GM12878 (cell line): ENCODE results near the gene B3GNT2. TPM values are rescaled to one million over a fixed set of nuclear protein-coding genes. Genes with fewer than 3 reads are reported as not detected.

Experiments
- BHLHE40 ChIP-seq, 2 experiments: fragments of 450-650 bp in 1 of 2; IDR thresholded peaks; 2 replicates each; pipeline ENCODE4 v1.6.1; 2011 to 2017; ENCODE audit warnings: low read depth in 2 of 2, borderline replicate concordance in 1 of 2, improper control_type of control experiment in 1 of 2, low read length in 1 of 2, mild to moderate bottlenecking in 1 of 2
- BMI1 ChIP-seq: fragments of 450-650 bp; IDR thresholded peaks from 2 replicates; pipeline ENCODE4 v1.6.1; 2016; ENCODE audit warnings: mild to moderate bottlenecking, moderate library complexity, borderline replicate concordance
- CBFB ChIP-seq: IDR thresholded peaks from 2 replicates; pipeline ENCODE4 v1.6.1; 2016; ENCODE audit warnings: antibody characterized with exemption, low read depth
- HDAC6 ChIP-seq: fragments of 200-600 bp; sonication (generic); IDR thresholded peaks from one replicate; pipeline ENCODE4 v1.8.0; 2017; ENCODE audit warnings: antibody characterized with exemption; ENCODE audit not compliant: unreplicated experiment
- LARP7 ChIP-seq: fragments of 450-650 bp; IDR thresholded peaks from 2 replicates; pipeline ENCODE4 v1.6.1; 2017; ENCODE audit warnings: mild to moderate bottlenecking
- POLR2AphosphoS5 ChIP-seq: IDR thresholded peaks from 2 replicates; pipeline ENCODE4 v1.6.1; 2011; ENCODE audit warnings: mild to moderate bottlenecking, low read length, inconsistent platforms
- RAD21 ChIP-seq: IDR thresholded peaks from 2 replicates; pipeline ENCODE4 v1.6.1; 2011; ENCODE audit warnings: mild to moderate bottlenecking, low read depth, low read length, moderate library complexity; ENCODE audit not compliant: insufficient read depth
- SUPT20H ChIP-seq: IDR thresholded peaks from 2 replicates; pipeline ENCODE4 v1.6.1; 2011; ENCODE audit warnings: low read depth, mild to moderate bottlenecking, low read length, moderate library complexity, borderline replicate concordance; ENCODE audit not compliant: control insufficient read depth
- ZNF384 ChIP-seq: IDR thresholded peaks from 2 replicates; pipeline ENCODE4 v1.6.1; 2012; ENCODE audit warnings: low read depth, mild to moderate bottlenecking, low read length, improper control_type of control experiment, borderline replicate concordance
- polyA plus RNA-seq, 11 experiments: library from polyadenylated mRNA; depleted of rRNA in 4 of 11; unstranded in 6 of 11; stranded (reverse) in 5 of 11; fragments of >200 nt; fragmentation: Nextera tagmentation in 4 of 11; fragmentation: Illumina TruSeq in 1 of 11; extraction: Ambion mirVana in 4 of 11; extraction: Trizol in 1 of 11; gene quantifications; 1 replicate in 1 of 11; 2 replicates in 10 of 11; pipeline versions ENCODE4 v1.2.1 to v1.2.3, GENCODE V29; 2011 to 2016; ENCODE audit warnings: inconsistent platforms in 2 of 11, missing spikeins in 2 of 11, low read depth in 1 of 11
- total RNA-seq, 4 experiments: library from RNA; depleted of rRNA in 3 of 4; stranded (reverse); fragments of >200 nt in 3 of 4; fragmentation: Illumina TruSeq in 1 of 4; extraction: Trizol in 1 of 4; gene quantifications; 2 replicates each; pipeline versions ENCODE4 v1.2.1 to v1.2.3, GENCODE V29; 2013 to 2021
- TF ChIP-seq, protein P1 (sequence below): IDR thresholded peaks from 2 replicates; pipeline ENCODE4 v1.6.1; 2012; ENCODE audit warnings: low read depth, low read length, improper control_type of control experiment
- TF ChIP-seq, protein P2 (sequence below): IDR thresholded peaks from 2 replicates; pipeline ENCODE4 v1.6.1; 2011; ENCODE audit warnings: low read depth, low read length, improper control_type of control experiment, borderline replicate concordance
- TF ChIP-seq, protein P3 (sequence below): fragments of 450-650 bp; IDR thresholded peaks from 2 replicates; pipeline ENCODE4 v1.6.1; 2017; ENCODE audit warnings: antibody characterized with exemption, mild to moderate bottlenecking, moderate library complexity
- TF ChIP-seq, protein P4 (sequence below): fragments of 450-650 bp; formaldehyde crosslinking; IDR thresholded peaks from 2 replicates; pipeline ENCODE4 v1.4.0; 2020; ENCODE audit warnings: mild to moderate bottlenecking, moderate library complexity
- TF ChIP-seq, protein P5 (sequence below): fragments of 450-650 bp; IDR thresholded peaks from 2 replicates; pipeline ENCODE4 v1.6.1; 2016; ENCODE audit warnings: mild to moderate bottlenecking
- TF ChIP-seq, protein P6 (sequence below): fragments of 450-650 bp; IDR thresholded peaks from 2 replicates; pipeline ENCODE4 v1.6.1; 2018; ENCODE audit warnings: borderline replicate concordance, mild to moderate bottlenecking; ENCODE audit not compliant: partially characterized antibody

B3GNT2 gene
- total and polyA plus RNA-seq, 10 of the 15 experiments (the other 5 are each of a cell fraction or from before 2014, with no cell fraction given): 19.7 to 103 (median 76.3) TPM

DNA sequence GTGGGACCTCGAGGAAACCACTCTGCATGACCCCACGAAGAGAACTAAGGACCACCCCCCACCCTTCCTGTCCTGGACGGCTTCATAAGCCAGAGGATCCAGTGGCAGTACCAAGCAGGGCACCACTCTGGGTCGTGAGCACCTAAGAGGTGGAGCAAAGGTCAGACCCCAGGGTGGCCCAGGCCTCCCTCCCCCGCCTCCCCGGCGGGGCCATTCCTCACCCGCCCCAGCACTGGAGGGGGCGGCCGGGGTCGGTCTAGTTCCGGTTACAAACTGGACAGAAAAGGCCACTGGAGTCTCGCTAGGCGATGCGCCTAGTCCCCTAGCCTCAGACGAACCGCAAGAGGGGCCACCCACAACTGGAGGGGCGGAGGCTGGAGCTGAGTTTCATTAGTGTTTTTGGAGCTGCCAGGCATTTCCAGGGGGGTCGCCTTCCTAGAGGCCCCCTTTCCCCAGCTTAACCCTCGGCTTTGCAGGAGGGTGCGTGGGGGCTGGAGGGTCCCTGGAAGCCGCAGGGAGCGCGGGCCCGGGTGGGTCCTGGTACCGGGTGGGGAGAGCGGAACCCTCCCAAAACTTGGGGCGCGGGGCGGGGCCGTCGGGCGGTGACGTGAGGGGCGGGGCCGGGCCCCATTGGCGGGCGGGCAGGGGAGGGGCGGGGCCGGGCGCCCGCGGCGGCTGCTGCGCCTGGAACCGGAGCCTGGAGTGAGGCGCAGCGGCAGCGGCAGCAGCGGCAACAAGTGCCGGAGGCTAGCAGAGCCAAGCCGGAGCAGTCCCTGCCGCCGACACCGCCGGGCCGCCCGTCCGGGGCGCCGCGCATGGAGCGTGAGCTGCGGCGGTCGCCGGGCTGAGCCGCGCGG is at the start of gene B3GNT2 (continued):
- TF ChIP-seq, protein P1, sequence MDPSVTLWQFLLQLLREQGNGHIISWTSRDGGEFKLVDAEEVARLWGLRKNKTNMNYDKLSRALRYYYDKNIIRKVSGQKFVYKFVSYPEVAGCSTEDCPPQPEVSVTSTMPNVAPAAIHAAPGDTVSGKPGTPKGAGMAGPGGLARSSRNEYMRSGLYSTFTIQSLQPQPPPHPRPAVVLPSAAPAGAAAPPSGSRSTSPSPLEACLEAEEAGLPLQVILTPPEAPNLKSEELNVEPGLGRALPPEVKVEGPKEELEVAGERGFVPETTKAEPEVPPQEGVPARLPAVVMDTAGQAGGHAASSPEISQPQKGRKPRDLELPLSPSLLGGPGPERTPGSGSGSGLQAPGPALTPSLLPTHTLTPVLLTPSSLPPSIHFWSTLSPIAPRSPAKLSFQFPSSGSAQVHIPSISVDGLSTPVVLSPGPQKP: no peak
- peak; percentile 34; the same call in 1 of the 2 replicates for TF ChIP-seq CBFB
- no peak for TF ChIP-seq HDAC6
- TF ChIP-seq POLR2AphosphoS5: peak; percentile 94
- TF ChIP-seq, protein P2, sequence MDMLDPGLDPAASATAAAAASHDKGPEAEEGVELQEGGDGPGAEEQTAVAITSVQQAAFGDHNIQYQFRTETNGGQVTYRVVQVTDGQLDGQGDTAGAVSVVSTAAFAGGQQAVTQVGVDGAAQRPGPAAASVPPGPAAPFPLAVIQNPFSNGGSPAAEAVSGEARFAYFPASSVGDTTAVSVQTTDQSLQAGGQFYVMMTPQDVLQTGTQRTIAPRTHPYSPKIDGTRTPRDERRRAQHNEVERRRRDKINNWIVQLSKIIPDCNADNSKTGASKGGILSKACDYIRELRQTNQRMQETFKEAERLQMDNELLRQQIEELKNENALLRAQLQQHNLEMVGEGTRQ: no peak
- TF ChIP-seq, protein P3, sequence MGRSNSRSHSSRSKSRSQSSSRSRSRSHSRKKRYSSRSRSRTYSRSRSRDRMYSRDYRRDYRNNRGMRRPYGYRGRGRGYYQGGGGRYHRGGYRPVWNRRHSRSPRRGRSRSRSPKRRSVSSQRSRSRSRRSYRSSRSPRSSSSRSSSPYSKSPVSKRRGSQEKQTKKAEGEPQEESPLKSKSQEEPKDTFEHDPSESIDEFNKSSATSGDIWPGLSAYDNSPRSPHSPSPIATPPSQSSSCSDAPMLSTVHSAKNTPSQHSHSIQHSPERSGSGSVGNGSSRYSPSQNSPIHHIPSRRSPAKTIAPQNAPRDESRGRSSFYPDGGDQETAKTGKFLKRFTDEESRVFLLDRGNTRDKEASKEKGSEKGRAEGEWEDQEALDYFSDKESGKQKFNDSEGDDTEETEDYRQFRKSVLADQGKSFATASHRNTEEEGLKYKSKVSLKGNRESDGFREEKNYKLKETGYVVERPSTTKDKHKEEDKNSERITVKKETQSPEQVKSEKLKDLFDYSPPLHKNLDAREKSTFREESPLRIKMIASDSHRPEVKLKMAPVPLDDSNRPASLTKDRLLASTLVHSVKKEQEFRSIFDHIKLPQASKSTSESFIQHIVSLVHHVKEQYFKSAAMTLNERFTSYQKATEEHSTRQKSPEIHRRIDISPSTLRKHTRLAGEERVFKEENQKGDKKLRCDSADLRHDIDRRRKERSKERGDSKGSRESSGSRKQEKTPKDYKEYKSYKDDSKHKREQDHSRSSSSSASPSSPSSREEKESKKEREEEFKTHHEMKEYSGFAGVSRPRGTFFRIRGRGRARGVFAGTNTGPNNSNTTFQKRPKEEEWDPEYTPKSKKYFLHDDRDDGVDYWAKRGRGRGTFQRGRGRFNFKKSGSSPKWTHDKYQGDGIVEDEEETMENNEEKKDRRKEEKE: no peak
- TF ChIP-seq BHLHE40 (IDR thresholded peaks at IDR 0.05; ENCODE audit: borderline replicate concordance in 1 of 2, low read depth in 2 of 2, low read length in 1 of 2): peak in 1 of 2 experiments; percentile 59; a peak in 2 of 4 replicates
- no peak for TF ChIP-seq BMI1
- peak; percentile 70 for TF ChIP-seq LARP7
- TF ChIP-seq, protein P4, sequence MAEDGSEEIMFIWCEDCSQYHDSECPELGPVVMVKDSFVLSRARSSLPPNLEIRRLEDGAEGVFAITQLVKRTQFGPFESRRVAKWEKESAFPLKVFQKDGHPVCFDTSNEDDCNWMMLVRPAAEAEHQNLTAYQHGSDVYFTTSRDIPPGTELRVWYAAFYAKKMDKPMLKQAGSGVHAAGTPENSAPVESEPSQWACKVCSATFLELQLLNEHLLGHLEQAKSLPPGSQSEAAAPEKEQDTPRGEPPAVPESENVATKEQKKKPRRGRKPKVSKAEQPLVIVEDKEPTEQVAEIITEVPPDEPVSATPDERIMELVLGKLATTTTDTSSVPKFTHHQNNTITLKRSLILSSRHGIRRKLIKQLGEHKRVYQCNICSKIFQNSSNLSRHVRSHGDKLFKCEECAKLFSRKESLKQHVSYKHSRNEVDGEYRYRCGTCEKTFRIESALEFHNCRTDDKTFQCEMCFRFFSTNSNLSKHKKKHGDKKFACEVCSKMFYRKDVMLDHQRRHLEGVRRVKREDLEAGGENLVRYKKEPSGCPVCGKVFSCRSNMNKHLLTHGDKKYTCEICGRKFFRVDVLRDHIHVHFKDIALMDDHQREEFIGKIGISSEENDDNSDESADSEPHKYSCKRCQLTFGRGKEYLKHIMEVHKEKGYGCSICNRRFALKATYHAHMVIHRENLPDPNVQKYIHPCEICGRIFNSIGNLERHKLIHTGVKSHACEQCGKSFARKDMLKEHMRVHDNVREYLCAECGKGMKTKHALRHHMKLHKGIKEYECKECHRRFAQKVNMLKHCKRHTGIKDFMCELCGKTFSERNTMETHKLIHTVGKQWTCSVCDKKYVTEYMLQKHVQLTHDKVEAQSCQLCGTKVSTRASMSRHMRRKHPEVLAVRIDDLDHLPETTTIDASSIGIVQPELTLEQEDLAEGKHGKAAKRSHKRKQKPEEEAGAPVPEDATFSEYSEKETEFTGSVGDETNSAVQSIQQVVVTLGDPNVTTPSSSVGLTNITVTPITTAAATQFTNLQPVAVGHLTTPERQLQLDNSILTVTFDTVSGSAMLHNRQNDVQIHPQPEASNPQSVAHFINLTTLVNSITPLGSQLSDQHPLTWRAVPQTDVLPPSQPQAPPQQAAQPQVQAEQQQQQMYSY (CRISPR knock-in tag): no peak
- TF ChIP-seq RAD21: no peak
- TF ChIP-seq ZNF384: no peak
- TF ChIP-seq, protein P5, sequence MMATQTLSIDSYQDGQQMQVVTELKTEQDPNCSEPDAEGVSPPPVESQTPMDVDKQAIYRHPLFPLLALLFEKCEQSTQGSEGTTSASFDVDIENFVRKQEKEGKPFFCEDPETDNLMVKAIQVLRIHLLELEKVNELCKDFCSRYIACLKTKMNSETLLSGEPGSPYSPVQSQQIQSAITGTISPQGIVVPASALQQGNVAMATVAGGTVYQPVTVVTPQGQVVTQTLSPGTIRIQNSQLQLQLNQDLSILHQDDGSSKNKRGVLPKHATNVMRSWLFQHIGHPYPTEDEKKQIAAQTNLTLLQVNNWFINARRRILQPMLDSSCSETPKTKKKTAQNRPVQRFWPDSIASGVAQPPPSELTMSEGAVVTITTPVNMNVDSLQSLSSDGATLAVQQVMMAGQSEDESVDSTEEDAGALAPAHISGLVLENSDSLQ: no peak
- TF ChIP-seq SUPT20H: no peak
- TF ChIP-seq, protein P6, sequence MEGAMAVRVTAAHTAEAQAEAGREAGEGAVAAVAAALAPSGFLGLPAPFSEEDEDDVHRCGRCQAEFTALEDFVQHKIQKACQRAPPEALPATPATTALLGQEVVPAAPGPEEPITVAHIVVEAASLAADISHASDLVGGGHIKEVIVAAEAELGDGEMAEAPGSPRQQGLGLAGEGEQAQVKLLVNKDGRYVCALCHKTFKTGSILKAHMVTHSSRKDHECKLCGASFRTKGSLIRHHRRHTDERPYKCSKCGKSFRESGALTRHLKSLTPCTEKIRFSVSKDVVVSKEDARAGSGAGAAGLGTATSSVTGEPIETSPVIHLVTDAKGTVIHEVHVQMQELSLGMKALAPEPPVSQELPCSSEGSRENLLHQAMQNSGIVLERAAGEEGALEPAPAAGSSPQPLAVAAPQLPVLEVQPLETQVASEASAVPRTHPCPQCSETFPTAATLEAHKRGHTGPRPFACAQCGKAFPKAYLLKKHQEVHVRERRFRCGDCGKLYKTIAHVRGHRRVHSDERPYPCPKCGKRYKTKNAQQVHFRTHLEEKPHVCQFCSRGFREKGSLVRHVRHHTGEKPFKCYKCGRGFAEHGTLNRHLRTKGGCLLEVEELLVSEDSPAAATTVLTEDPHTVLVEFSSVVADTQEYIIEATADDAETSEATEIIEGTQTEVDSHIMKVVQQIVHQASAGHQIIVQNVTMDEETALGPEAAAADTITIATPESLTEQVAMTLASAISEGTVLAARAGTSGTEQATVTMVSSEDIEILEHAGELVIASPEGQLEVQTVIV: no peak
